ENCODE data around the gene TBC1D17.

- TF ChIP-seq CTCF (IDR thresholded peaks at IDR 0.05; ENCODE audit: low read length) (no peak), EZH2 (IDR thresholded peaks at IDR 0.05; ENCODE audit: borderline replicate concordance, low read length) (no peak)
Measured at GRCh38 chr19:49896863-49897621, 19.5 kb downstream of the TBC1D17 start, which contains the start of gene IL4I1.
